ENCODE measurements around the gene GRIK5. TPM values are rescaled to one million over a fixed set of nuclear protein-coding genes. Genes with fewer than 3 reads are reported as not detected.

The GRIK5 gene
- total and polyA plus RNA-seq, 2 of the 8 experiments (the other 6 are each of a cell fraction or from before 2014, with no cell fraction given), result 17.8 to 42.9 TPM

DNA sequence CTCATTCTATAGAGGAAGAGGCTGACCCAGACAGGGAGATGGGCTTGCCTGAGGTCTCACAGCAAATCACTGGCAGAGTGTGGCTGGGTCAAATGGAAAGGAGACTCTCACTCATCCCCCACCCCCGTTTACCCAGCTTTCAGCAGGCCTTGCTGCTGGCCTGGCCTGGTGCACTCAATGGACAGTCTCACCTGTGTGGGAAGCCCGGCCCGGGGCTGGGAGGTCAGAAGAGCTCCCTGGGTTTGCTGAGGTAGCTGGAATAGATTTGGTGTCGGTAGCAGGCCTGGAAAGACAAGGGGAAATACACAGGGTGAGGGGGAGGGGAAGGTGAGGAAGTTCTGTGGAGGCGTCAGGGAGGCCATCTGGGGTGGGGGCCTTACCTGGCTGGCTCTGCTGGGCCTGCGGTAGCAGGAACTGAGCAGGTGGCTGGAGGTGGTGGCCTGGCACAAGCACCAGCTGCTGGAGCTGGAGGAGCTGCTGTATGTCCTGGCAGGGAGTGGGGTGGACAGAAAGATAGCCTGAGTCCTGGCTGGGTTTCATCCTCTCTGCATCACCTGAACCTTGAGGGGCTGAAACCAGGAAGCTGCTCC lies 29.4 kb upstream of the GRIK5 start (continued):
- no peak for TF ChIP-seq HDAC6 (IDR thresholded peaks at IDR 0.05; ENCODE audit: low read depth, low read length)
- no peak for TF ChIP-seq ZNF274 (IDR thresholded peaks at IDR 0.05; ENCODE audit: borderline replicate concordance, extremely low read depth, low read length)
